ENCODE data around the gene LRFN2.

The LRFN2 gene

DNA sequence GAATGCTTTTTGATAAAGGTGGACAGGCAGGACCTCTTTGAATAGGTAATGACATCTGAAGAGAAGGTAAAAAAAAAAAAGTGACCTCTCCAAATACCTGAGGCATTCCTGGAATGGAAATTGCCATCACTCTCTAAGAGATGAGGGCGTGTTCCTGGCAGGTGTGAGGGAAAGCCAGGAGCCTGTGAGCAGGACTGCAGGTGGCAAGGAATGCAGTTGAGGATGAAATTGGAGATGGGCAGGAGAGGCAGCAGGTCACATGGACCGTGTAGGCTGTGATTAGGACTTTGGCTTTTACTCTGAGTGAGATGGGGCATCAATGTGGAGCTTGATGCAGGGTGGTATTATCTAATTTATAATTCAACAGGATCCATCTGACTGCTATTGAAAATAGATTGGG is 227.4 kb downstream of the LRFN2 start:
- H3K14ac ChIP-seq (ENCODE audit: low read length) = peak overlapping the region; percentile 39
- no peak overlapping the region for H3K4me3 ChIP-seq (ENCODE audit: low read length in 2 of 2)
- no peak overlapping the region for H2BK12ac ChIP-seq (ENCODE audit: low read length)
- no peak overlapping the region for H4K91ac ChIP-seq (ENCODE audit: low read depth, low read length, poor library complexity)
- no peak overlapping the region for H2BK120ac ChIP-seq (ENCODE audit: low read depth, low read length)
- H3K4me2 ChIP-seq (ENCODE audit: insufficient read depth, low read length, poor library complexity, severe bottlenecking) = no peak overlapping the region
- no peak overlapping the region for H3K27ac ChIP-seq (replicated peaks; ENCODE audit: low read length)
- no peak overlapping the region for H3K9ac ChIP-seq (ENCODE audit: low read depth, low read length, poor library complexity)
- no peak overlapping the region for H3K4ac ChIP-seq (ENCODE audit: low read length)
- no CpG with 5 or more reads among the region's 2 CpGs for WGBS, 2 donors (ENCODE audit: extremely low coverage in 2 of 2, insufficient read length in 2 of 2, insufficient replicate concordance in 1 of 2)
- H2BK5ac ChIP-seq (ENCODE audit: low read length) = no peak overlapping the region
- no peaks in the 10 kb centered on the region for H3K9me3 ChIP-seq (replicated peaks in 1 of 2; ENCODE audit: control insufficient read depth in 2 of 2, insufficient read depth in 1 of 2, low read depth in 1 of 2, low read length in 2 of 2)
- H2AFZ ChIP-seq (ENCODE audit: low read length) = no peak overlapping the region
- H4K8ac ChIP-seq (ENCODE audit: low read depth, low read length) = no peak overlapping the region
- H3K23ac ChIP-seq (ENCODE audit: low read depth, low read length, poor library complexity) = no peak overlapping the region
- H3K79me1 ChIP-seq (ENCODE audit: low read depth, low read length) = no peaks in the 10 kb centered on the region
- no peak overlapping the region for H2BK15ac ChIP-seq (ENCODE audit: low read length)
- no peak for DNase-seq (ENCODE audit: low spot score)
- H3K18ac ChIP-seq (ENCODE audit: low read length) = no peak overlapping the region
- H3K27me3 ChIP-seq (ENCODE audit: control insufficient read depth in 3 of 3, insufficient read depth in 3 of 3, low read depth in 1 of 3, low read length in 3 of 3) = no peaks in the 10 kb centered on the region
- no peak overlapping the region for H2AK5ac ChIP-seq (ENCODE audit: low read depth, low read length)
- peaks cover 0 to 2% of the 10 kb centered on the region in 2 donors for H3K4me1 ChIP-seq (ENCODE audit: control insufficient read depth in 2 of 2, insufficient read depth in 1 of 2, low read depth in 1 of 2, low read length in 2 of 2)
- no peaks in the 10 kb centered on the region for H3K36me3 ChIP-seq (replicated peaks in 1 of 2; ENCODE audit: control insufficient read depth in 2 of 2, insufficient read depth in 2 of 2, low read length in 2 of 2)

DNA sequence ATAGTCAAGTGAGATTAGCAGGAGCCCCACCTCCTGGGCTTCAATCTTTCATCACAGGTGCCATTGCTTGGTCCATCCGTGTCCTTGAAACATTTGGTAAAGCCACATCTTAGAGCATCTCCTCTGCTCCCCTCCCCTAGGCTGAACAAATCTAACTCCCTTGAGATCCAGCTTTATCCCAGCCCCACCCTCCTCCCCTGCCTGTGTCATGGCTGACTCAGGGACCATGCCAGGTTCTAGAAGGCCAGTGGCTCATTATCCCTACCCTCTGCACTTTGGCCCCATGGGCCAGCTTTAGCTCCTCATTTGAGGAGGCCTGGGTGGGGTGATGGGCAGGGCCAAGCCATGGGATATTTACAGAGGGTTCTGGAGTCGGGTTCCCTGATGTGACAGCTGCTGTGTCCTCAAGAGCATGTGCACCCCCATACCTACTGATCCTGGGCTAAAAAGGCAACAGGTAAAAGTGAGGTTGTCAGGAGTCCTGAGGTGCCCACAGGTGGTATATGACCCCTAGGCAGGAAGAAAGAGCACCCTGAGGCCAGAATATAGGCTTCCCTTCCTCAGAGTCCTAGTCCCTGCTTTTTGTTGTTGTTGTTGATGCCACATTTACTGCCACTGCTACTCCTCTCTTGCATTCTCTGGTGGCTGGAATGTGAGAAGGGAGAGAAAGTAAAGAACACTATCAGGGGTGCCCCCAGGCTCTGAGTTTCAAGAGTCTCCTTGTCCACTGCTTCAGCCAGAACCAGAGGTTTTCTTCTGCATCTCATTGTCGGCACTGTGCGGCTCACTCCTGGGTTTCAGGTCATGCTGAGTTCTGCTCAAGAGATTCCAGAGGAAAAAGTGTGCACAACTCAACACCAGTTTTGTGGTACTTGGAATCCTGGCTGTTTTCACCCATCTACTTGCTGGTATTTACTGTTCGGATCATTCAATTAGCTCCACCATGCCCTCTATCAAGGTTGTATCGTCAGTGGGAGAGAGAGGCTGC is 228.4 kb downstream of the LRFN2 start:
- H2AFZ ChIP-seq (ENCODE audit: low read length) = no peak overlapping the region
- H2BK120ac ChIP-seq (ENCODE audit: low read depth, low read length) = no peak overlapping the region
- no peak overlapping the region for H2BK5ac ChIP-seq (ENCODE audit: low read length)
- H3K4me1 ChIP-seq (ENCODE audit: control insufficient read depth in 2 of 2, insufficient read depth in 1 of 2, low read depth in 1 of 2, low read length in 2 of 2) = peaks cover 0 to 2% of the 10 kb centered on the region in 2 donors
- H3K14ac ChIP-seq (ENCODE audit: low read length) = no peak overlapping the region
- H3K23ac ChIP-seq (ENCODE audit: low read depth, low read length, poor library complexity) = no peak overlapping the region
- H2BK15ac ChIP-seq (ENCODE audit: low read length) = no peak overlapping the region
- H3K9me3 ChIP-seq (replicated peaks in 1 of 2; ENCODE audit: control insufficient read depth in 2 of 2, insufficient read depth in 1 of 2, low read depth in 1 of 2, low read length in 2 of 2) = no peaks in the 10 kb centered on the region
- H3K79me1 ChIP-seq (ENCODE audit: low read depth, low read length) = no peaks in the 10 kb centered on the region
- no CpG with 5 or more reads among the region's 6 CpGs for WGBS, 2 donors (ENCODE audit: extremely low coverage in 2 of 2, insufficient read length in 2 of 2, insufficient replicate concordance in 1 of 2)
- H3K18ac ChIP-seq (ENCODE audit: low read length) = no peak overlapping the region
- H3K4me2 ChIP-seq (ENCODE audit: insufficient read depth, low read length, poor library complexity, severe bottlenecking) = no peak overlapping the region
- no peak overlapping the region for H3K27ac ChIP-seq (replicated peaks; ENCODE audit: low read length)
- H2AK5ac ChIP-seq (ENCODE audit: low read depth, low read length) = no peak overlapping the region
- H4K91ac ChIP-seq (ENCODE audit: low read depth, low read length, poor library complexity) = no peak overlapping the region
- H3K4me3 ChIP-seq (ENCODE audit: low read length in 2 of 2) = no peak overlapping the region
- H2BK12ac ChIP-seq (ENCODE audit: low read length) = no peak overlapping the region
- H3K27me3 ChIP-seq (ENCODE audit: control insufficient read depth in 3 of 3, insufficient read depth in 3 of 3, low read depth in 1 of 3, low read length in 3 of 3) = no peaks in the 10 kb centered on the region
- no peaks in the 10 kb centered on the region for H3K36me3 ChIP-seq (replicated peaks in 1 of 2; ENCODE audit: control insufficient read depth in 2 of 2, insufficient read depth in 2 of 2, low read length in 2 of 2)
- no peak overlapping the region for H4K8ac ChIP-seq (ENCODE audit: low read depth, low read length)
- DNase-seq (ENCODE audit: low spot score) = no peak
- H3K9ac ChIP-seq (ENCODE audit: low read depth, low read length, poor library complexity) = no peak overlapping the region
- H3K4ac ChIP-seq (ENCODE audit: low read length) = no peak overlapping the region

DNA sequence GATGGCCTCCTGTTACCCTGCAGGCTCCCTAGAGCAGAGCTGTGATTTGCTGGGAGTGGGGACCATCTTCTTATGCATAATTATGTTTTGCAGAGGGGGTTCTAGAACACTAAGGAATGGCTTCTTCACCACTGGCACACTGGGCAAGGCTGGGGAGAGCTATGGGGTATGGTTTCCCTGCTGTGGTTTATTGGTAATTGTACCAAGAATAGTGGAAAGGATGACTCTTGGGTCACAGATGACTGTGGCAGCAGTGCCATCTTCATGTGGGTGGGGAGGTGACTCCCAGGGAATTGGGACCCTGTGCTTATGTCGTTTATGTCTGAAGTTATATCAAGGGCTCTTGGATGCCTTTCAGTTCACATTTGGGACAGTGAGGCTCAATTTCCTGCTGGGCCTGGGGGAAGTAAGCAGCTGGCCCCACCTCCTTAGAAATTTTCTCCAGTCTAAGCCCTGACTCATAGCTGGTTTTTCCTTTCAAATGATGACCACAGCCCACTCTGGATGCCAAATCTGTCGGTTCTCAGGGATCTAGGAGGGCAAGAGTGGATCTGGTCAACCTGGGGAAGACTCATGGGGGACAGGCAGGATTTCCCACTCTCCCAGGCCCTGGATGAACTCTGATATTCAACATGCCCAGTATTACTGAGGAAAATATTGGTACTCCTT is 230.8 kb downstream of the LRFN2 start:
- H3K14ac ChIP-seq (ENCODE audit: low read length) = no peak overlapping the region
- H3K4me2 ChIP-seq (ENCODE audit: insufficient read depth, low read length, poor library complexity, severe bottlenecking) = no peak overlapping the region
- no peak overlapping the region for H3K27ac ChIP-seq (replicated peaks; ENCODE audit: low read length)
- H3K9ac ChIP-seq (ENCODE audit: low read depth, low read length, poor library complexity) = no peak overlapping the region
- WGBS, 2 donors (ENCODE audit: extremely low coverage in 2 of 2, insufficient read length in 2 of 2, insufficient replicate concordance in 1 of 2) = no CpG with 5 or more reads among the region's 2 CpGs
- no peak overlapping the region for H4K8ac ChIP-seq (ENCODE audit: low read depth, low read length)
- no peak overlapping the region for H2AFZ ChIP-seq (ENCODE audit: low read length)
- H3K18ac ChIP-seq (ENCODE audit: low read length) = no peak overlapping the region
- no peak overlapping the region for H2BK15ac ChIP-seq (ENCODE audit: low read length)
- H3K27me3 ChIP-seq (ENCODE audit: control insufficient read depth in 3 of 3, insufficient read depth in 3 of 3, low read depth in 1 of 3, low read length in 3 of 3) = no peaks in the 10 kb centered on the region
- no peak overlapping the region for H4K91ac ChIP-seq (ENCODE audit: low read depth, low read length, poor library complexity)
- no peaks in the 10 kb centered on the region for H3K36me3 ChIP-seq (replicated peaks in 1 of 2; ENCODE audit: control insufficient read depth in 2 of 2, insufficient read depth in 2 of 2, low read length in 2 of 2)
- no peak overlapping the region for H2AK5ac ChIP-seq (ENCODE audit: low read depth, low read length)
- peaks cover 0 to 4% of the 10 kb centered on the region in 2 donors for H3K4me1 ChIP-seq (ENCODE audit: control insufficient read depth in 2 of 2, insufficient read depth in 1 of 2, low read depth in 1 of 2, low read length in 2 of 2)
- H3K9me3 ChIP-seq (replicated peaks in 1 of 2; ENCODE audit: control insufficient read depth in 2 of 2, insufficient read depth in 1 of 2, low read depth in 1 of 2, low read length in 2 of 2) = no peaks in the 10 kb centered on the region
- H3K4ac ChIP-seq (ENCODE audit: low read length) = no peak overlapping the region
- H2BK120ac ChIP-seq (ENCODE audit: low read depth, low read length) = no peak overlapping the region
- H3K79me1 ChIP-seq (ENCODE audit: low read depth, low read length) = no peaks in the 10 kb centered on the region
- no peak for DNase-seq (ENCODE audit: low spot score)
- no peak overlapping the region for H3K4me3 ChIP-seq (ENCODE audit: low read length in 2 of 2)
- H3K23ac ChIP-seq (ENCODE audit: low read depth, low read length, poor library complexity) = no peak overlapping the region
- H2BK12ac ChIP-seq (ENCODE audit: low read length) = no peak overlapping the region
- no peak overlapping the region for H2BK5ac ChIP-seq (ENCODE audit: low read length)

DNA sequence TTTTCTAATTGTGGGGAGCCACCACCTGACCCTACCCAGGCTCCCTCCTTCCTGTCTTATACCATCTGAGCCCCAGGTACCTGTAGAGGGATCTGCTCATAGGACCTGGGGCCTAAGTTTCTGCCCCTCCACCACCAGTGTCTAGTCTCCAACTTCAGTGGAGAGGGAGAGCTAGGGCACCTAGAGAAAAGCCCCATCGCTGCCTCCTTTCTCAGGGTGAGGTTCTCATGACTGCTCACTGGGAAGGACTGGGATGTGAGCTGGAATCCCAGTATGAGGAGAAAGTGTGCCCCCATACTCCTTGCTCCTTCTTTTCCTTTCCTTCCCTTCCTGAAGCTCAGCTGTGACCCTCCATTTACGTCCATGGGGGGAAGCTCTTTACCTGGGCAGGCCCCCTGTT is 231.6 kb downstream of the LRFN2 start:
- Histone ChIP-seq H3K79me1 (ENCODE audit: low read depth, low read length) (peaks cover 2% of the 10 kb centered on the region), H3K18ac (ENCODE audit: low read length) (no peak overlapping the region), H2BK12ac (ENCODE audit: low read length) (no peak overlapping the region), H4K8ac (ENCODE audit: low read depth, low read length) (no peak overlapping the region), H2AK5ac (ENCODE audit: low read depth, low read length) (no peak overlapping the region), H3K27me3 (ENCODE audit: control insufficient read depth in 3 of 3, insufficient read depth in 3 of 3, low read depth in 1 of 3, low read length in 3 of 3) (peaks cover 0 to 2% (median 0%) of the 10 kb centered on the region in 3 experiments), H3K9ac (ENCODE audit: low read depth, low read length, poor library complexity) (no peak overlapping the region), H3K4ac (ENCODE audit: low read length) (no peak overlapping the region), H3K14ac (ENCODE audit: low read length) (no peak overlapping the region), H2BK15ac (ENCODE audit: low read length) (no peak overlapping the region), H3K9me3 (replicated peaks in 1 of 2; ENCODE audit: control insufficient read depth in 2 of 2, insufficient read depth in 1 of 2, low read depth in 1 of 2, low read length in 2 of 2) (peaks cover 0 to 2% of the 10 kb centered on the region in 2 donors), H3K4me1 (ENCODE audit: control insufficient read depth in 2 of 2, insufficient read depth in 1 of 2, low read depth in 1 of 2, low read length in 2 of 2) (peaks cover 0 to 4% of the 10 kb centered on the region in 2 donors), H2BK5ac (ENCODE audit: low read length) (no peak overlapping the region), H3K4me3 (ENCODE audit: low read length in 2 of 2) (no peak overlapping the region), H3K27ac (replicated peaks; ENCODE audit: low read length) (no peak overlapping the region), H3K23ac (ENCODE audit: low read depth, low read length, poor library complexity) (no peak overlapping the region), H3K36me3 (replicated peaks in 1 of 2; ENCODE audit: control insufficient read depth in 2 of 2, insufficient read depth in 2 of 2, low read length in 2 of 2) (no peaks in the 10 kb centered on the region), H4K91ac (ENCODE audit: low read depth, low read length, poor library complexity) (no peak overlapping the region), H3K4me2 (ENCODE audit: insufficient read depth, low read length, poor library complexity, severe bottlenecking) (no peak overlapping the region), H2BK120ac (ENCODE audit: low read depth, low read length) (no peak overlapping the region), H2AFZ (ENCODE audit: low read length) (no peak overlapping the region)
- no CpG with 5 or more reads among the region's 2 CpGs for WGBS, 2 donors (ENCODE audit: extremely low coverage in 2 of 2, insufficient read length in 2 of 2, insufficient replicate concordance in 1 of 2)
- DNase-seq (ENCODE audit: low spot score) = no peak
